CD8-positive, alpha-beta memory T cell (primary cell): Measurements from ENCODE around the gene ZCCHC3. TPM values are rescaled to one million over a fixed set of nuclear protein-coding genes. Genes with fewer than 3 reads are reported as not detected.

ENCODE experiments used
- CTCF ChIA-PET: fragments of 350-600 bp; sonication (Branson Sonifier 250); formaldehyde crosslinking; loops from one replicate; lab custom pipeline; 2021; ENCODE audit warnings: antibody characterized with exemption; lab: Charles Lee
- POLR2A ChIA-PET: fragments of 350-600 bp; sonication (Branson Sonifier 250); formaldehyde crosslinking; loops from one replicate; lab custom pipeline; 2021; ENCODE audit warnings: antibody characterized with exemption; lab: Charles Lee
- DNase-seq, 5 donors: peaks; one replicate each; pipeline versions ENCODE4 v3.0.0 to v3.0.0-alpha.2; 2020 to 2022; ENCODE audit warnings: mixed read lengths in 1 of 5
- H3K27ac ChIP-seq: one replicate; pipeline ENCODE4 v1.7.0; 2013; ENCODE audit warnings: low read depth, mild to moderate bottlenecking, low read length, moderate library complexity
- H3K27me3 ChIP-seq: 2 replicates; pipeline ENCODE4 v1.7.0; 2013; ENCODE audit warnings: low read length, mild to moderate bottlenecking; ENCODE audit not compliant: insufficient read depth, poor library complexity, severe bottlenecking
- H3K36me3 ChIP-seq: 2 replicates; pipeline ENCODE4 v1.7.0; 2013; ENCODE audit warnings: mild to moderate bottlenecking, low read length, moderate library complexity; ENCODE audit not compliant: insufficient read depth
- H3K4me1 ChIP-seq: 2 replicates; pipeline ENCODE4 v1.7.0; 2013; ENCODE audit warnings: mild to moderate bottlenecking, low read length, moderate library complexity; ENCODE audit not compliant: insufficient read depth
- H3K4me3 ChIP-seq: 2 replicates; pipeline ENCODE4 v1.7.0; 2013; ENCODE audit warnings: mild to moderate bottlenecking, low read length
- H3K9me3 ChIP-seq: 2 replicates; pipeline ENCODE4 v1.7.0; 2013; ENCODE audit warnings: mild to moderate bottlenecking, low read length
- H3K27ac Mint-ChIP-seq, 8 donors: one replicate each; pipeline ENCODE4 v1.8.0; 2020 to 2021; ENCODE audit warnings: mixed read lengths in 8 of 8, mild to moderate bottlenecking in 6 of 8, inconsistent platforms in 3 of 8, moderate library complexity in 3 of 8
- H3K27me3 Mint-ChIP-seq, 2 donors: one replicate each; pipeline ENCODE4 v1.8.0; 2020 to 2021; ENCODE audit warnings: mixed read lengths in 2 of 2, mild to moderate bottlenecking in 1 of 2, moderate library complexity in 1 of 2
- H3K36me3 Mint-ChIP-seq, 3 donors: one replicate each; pipeline ENCODE4 v1.8.0; 2020 to 2021; ENCODE audit warnings: mixed read lengths in 3 of 3, inconsistent platforms in 1 of 3, mild to moderate bottlenecking in 1 of 3
- H3K4me1 Mint-ChIP-seq, 3 donors: one replicate each; pipeline ENCODE4 v1.8.0; 2020 to 2021; ENCODE audit warnings: mixed read lengths in 3 of 3, inconsistent platforms in 1 of 3, mild to moderate bottlenecking in 1 of 3
- H3K4me3 Mint-ChIP-seq, 7 donors: one replicate each; pipeline ENCODE4 v1.8.0; 2020 to 2021; ENCODE audit warnings: mixed read lengths in 7 of 7, mild to moderate bottlenecking in 6 of 7, moderate library complexity in 4 of 7, inconsistent platforms in 2 of 7
- H3K9me3 Mint-ChIP-seq, 5 donors: one replicate each; pipeline ENCODE4 v1.8.0; 2020 to 2022; ENCODE audit warnings: mixed read lengths in 5 of 5, mild to moderate bottlenecking in 3 of 5, moderate library complexity in 2 of 5, inconsistent platforms in 1 of 5
- polyA plus RNA-seq: library from polyadenylated mRNA; unstranded; fragments of 300-500 nt; fragmentation: Illumina TruSeq; gene quantifications from one replicate; pipeline ENCODE4 v1.2.3, GENCODE V29; 2021
- total RNA-seq, 2 experiments: library from RNA; stranded (reverse); gene quantifications; one replicate each; pipeline ENCODE4 v1.2.3, GENCODE V29; 2021

ZCCHC3 gene
- total and polyA plus RNA-seq, 3 experiments from 2014 or later: 14.1 to 25.4 (median 25.3) TPM

- Mint-ChIP-seq H3K9me3 (no peaks in the 10 kb centered on the region), H3K4me3 (peak overlapping the region in 2 of 7 donors; percentile 14 to 19), H3K36me3 (peaks cover under 1 to 3% (median 3%) of the 10 kb centered on the region in 3 donors), H3K4me1 (peaks cover 6 to 9% (median 8%) of the 10 kb centered on the region in 3 donors), H3K27ac (no peak overlapping the region), H3K27me3 (peaks cover 0 to 3% of the 10 kb centered on the region in 2 donors)
- CTCF ChIA-PET: interaction anchor here (1.9 kb wide), 1 partner anchor 12 kb away, joined by 6 read pairs; no protein-coding TSS in a partner anchor
- Histone ChIP-seq H3K36me3 (no peaks in the 10 kb centered on the region), H3K9me3 (no peaks in the 10 kb centered on the region), H3K27me3 (no peaks in the 10 kb centered on the region), H3K27ac (no peak overlapping the region), H3K4me3 (no peak overlapping the region), H3K4me1 (peaks cover under 1% of the 10 kb centered on the region)
- no peak for DNase-seq
- POLR2A ChIA-PET: no interaction called here
Observed at GRCh38 chr20:343107-343506, 45.7 kb downstream of the ZCCHC3 start.

DNA sequence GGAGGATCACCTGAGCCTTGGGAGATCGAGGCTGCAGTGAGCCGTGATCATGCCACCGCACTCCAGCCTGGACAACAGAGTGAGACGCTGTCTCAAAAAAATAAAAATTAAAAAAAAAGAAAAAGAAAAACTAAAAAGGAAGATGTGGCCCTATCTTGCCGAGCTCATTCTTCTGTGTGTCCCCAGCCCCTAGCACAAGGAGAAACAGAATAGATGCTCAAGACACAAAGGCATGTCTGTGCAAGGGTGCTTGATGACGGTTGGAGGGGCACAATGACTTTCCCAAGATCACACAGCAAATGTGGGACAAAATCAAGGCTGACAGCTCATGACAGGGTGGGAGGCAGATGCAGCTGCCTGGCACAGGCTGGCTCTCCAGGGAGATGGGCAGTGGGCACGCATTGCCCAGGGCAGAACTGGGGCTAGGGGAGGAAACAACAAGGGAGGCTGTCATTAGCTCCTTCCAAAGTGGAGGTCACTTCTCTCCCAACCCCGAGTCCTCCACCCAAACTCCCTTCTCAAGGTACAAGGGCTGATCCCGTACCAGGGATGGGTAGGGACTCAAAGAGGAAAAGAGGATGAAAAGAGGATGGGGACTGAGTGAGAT lies 48.8 kb downstream of the ZCCHC3 start:
- Histone ChIP-seq H3K9me3 (no peaks in the 10 kb centered on the region), H3K27me3 (no peaks in the 10 kb centered on the region), H3K36me3 (no peaks in the 10 kb centered on the region), H3K4me1 (peaks cover 6% of the 10 kb centered on the region), H3K27ac (no peak overlapping the region), H3K4me3 (no peak overlapping the region)
- POLR2A ChIA-PET: no interaction called here
- no peak for DNase-seq
- peaks cover 11 to 14% (median 13%) of the 10 kb centered on the region in 3 donors for H3K4me1 Mint-ChIP-seq
- H3K27ac Mint-ChIP-seq: peak overlapping the region in 6 of 8 donors; percentile 37 to 92 (median 68)
- no peaks in the 10 kb centered on the region for H3K9me3 Mint-ChIP-seq
- peak overlapping the region; percentile 73 to 90 (median 82) for H3K4me3 Mint-ChIP-seq
- CTCF ChIA-PET: interaction anchor here (0.7 to 2.1 kb wide), 4 partner anchors 9 to 132 kb away, joined by 4 to 11 read pairs (median 6); no protein-coding TSS in a partner anchor
- H3K36me3 Mint-ChIP-seq: peaks cover 1 to 3% (median 3%) of the 10 kb centered on the region in 3 donors
- peaks cover 0 to 6% of the 10 kb centered on the region in 2 donors for H3K27me3 Mint-ChIP-seq

DNA sequence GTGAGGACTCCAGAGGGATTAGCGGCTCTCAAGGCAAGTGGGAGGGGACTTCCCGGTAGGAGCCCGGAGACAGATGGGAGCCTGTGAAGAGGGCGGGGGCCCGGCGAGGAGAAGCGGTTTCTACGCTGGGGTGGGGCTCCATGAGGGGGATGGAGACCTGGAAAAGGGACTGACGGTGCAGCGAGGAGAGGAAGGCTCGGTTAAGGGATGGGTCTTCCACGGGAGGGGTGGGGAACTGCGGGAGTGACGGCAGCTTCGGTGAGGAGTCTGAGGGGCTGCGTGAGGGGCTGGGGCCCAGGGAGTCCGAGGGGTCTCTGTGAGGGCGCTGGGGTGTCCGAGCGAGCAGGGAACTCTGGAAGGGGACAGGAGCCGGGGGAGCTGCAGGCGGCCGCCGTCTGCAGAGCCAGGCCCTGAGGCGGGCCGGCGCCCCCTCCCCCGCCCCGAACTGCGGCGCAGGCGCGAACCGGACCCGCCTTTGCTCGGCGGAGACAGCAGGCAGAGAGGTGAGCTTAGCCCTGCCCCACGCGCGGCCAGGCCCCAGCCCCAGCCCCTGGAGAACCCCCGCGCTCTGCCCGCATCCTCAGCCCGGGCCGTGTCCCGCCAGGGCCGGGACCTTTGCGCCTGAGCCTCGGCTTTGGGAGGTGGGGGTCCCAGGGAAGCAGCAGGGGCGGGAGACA lies 49.4 kb downstream of the ZCCHC3 start, which contains the start of gene NRSN2:
NRSN2 (plus strand) TSS at position 472 of the 677 bp plus-strand sequence. CDS start 2,533 bp downstream, outside the sequence.
- Mint-ChIP-seq H3K4me3 (peak within 1 kb of the TSS; percentile 81 to 96 (median 89)), H3K27ac (peak within 1 kb of the TSS in 7 of 8 donors; percentile 15 to 92 (median 72)), H3K27me3 (peaks cover 0 to 6% of the 10 kb centered on the region in 2 donors), H3K9me3 (no peaks in the 10 kb centered on the region), H3K4me1 (peaks cover 11 to 14% (median 13%) of the 10 kb centered on the region in 3 donors), H3K36me3 (peaks cover 1 to 3% (median 3%) of the 10 kb centered on the region in 3 donors)
- peak within 1 kb of the TSS; percentile 54 for H3K27ac ChIP-seq
- DNase-seq: peak in 1 of 5 donors; percentile 47
- no peaks in the 10 kb centered on the region for H3K36me3 ChIP-seq
- ChIA-PET POLR2A (no interaction called here), CTCF (interaction anchor here (1.3 to 2.1 kb wide), 2 partner anchors 16 to 22 kb away, joined by 5 to 11 read pairs; no protein-coding TSS in a partner anchor)
- H3K9me3 ChIP-seq: no peaks in the 10 kb centered on the region
- peak within 1 kb of the TSS; percentile 73 for H3K4me3 ChIP-seq
- H3K27me3 ChIP-seq: no peaks in the 10 kb centered on the region
- peaks cover 6% of the 10 kb centered on the region for H3K4me1 ChIP-seq

DNA sequence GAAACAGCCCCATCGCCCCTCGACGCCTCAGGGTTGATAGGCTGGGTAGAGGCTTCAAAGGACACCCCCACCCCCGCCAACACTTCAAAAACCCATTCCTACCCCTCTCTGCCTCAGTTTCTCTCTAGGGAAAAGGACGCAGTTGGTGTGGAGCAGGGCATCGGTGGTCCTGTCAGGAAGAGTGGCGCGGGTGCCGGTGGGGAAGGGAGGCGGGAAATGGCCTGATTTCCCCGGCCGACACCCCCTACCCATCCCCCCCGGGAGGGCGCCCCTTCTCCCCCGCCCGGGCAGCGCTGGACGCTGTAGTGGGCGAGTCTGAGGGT lies 49.9 kb downstream of the ZCCHC3 start:
- peaks cover 11 to 14% (median 13%) of the 10 kb centered on the region in 3 donors for H3K4me1 Mint-ChIP-seq
- POLR2A ChIA-PET: no interaction called here
- peak overlapping the region; percentile 73 for H3K4me3 ChIP-seq
- H3K27me3 Mint-ChIP-seq: peaks cover 0 to 6% of the 10 kb centered on the region in 2 donors
- H3K9me3 Mint-ChIP-seq: no peaks in the 10 kb centered on the region
- H3K4me1 ChIP-seq: peaks cover 6% of the 10 kb centered on the region
- no peaks in the 10 kb centered on the region for H3K27me3 ChIP-seq
- H3K27ac Mint-ChIP-seq: no peak overlapping the region
- H3K36me3 ChIP-seq: no peaks in the 10 kb centered on the region
- DNase-seq: no peak
- peaks cover under 1 to 3% (median 1%) of the 10 kb centered on the region in 3 donors for H3K36me3 Mint-ChIP-seq
- peak overlapping the region; percentile 81 to 96 (median 89) for H3K4me3 Mint-ChIP-seq
- H3K9me3 ChIP-seq: no peaks in the 10 kb centered on the region
- CTCF ChIA-PET: no interaction called here
- H3K27ac ChIP-seq: peak overlapping the region; percentile 54

GRCh38 chr20:347640-348484 lies 50.5 kb downstream of the ZCCHC3 start:
- peak overlapping the region; percentile 73 for H3K4me3 ChIP-seq
- H3K27ac ChIP-seq: peak overlapping the region; percentile 54
- CTCF ChIA-PET: no interaction called here

DNA sequence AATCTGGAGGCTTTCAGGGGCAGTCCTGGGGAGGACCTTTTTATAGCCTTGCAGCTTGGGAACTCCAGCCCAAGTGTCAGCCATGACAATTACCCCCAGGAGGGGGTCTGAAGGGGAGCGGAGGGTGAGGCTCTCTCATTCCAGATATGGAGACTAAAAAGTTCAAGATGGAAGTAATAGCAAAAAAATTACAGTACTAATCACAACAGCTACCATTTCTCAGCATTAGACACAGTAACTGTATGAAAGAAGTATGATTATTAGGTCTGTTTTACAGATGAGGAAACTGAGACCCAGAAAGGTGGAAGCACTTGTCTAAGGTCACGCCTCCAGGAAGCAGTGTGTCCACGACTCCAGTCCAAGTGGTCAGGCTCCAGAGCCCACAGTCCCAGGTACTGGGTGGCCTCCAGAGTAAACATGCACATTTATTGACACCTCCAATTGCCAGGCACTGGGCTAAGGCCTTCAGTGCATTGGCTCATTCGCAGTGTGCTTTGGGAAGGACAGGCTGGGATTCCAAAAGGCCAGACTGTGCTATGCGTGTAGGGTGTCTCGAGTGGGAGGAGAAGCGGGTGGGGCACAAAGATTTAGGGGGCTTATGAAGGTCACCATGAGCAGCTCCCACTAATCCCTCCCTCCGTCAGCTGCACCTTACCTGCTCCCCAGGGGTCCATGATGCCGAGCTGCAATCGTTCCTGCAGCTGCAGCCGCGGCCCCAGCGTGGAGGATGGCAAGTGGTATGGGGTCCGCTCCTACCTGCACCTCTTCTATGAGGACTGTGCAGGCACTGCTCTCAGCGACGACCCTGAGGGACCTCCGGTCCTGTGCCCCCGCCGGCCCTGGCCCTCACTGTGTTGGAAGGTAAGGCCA lies 51.8 kb downstream of the ZCCHC3 start:
- ChIA-PET CTCF (no interaction called here), POLR2A (no interaction called here)
- peaks cover 0 to 6% of the 10 kb centered on the region in 2 donors for H3K27me3 Mint-ChIP-seq
- peak overlapping the region; percentile 54 for H3K27ac ChIP-seq
- DNase-seq: peak in 1 of 5 donors; percentile 44
- peaks cover 11 to 14% (median 13%) of the 10 kb centered on the region in 3 donors for H3K4me1 Mint-ChIP-seq
- no peaks in the 10 kb centered on the region for H3K36me3 ChIP-seq
- peak overlapping the region in 3 of 7 donors; percentile 19 to 87 (median 87) for H3K4me3 Mint-ChIP-seq
- H3K4me1 ChIP-seq: peaks cover 6% of the 10 kb centered on the region
- H3K27me3 ChIP-seq: no peaks in the 10 kb centered on the region
- peaks cover 0 to 1% (median 0%) of the 10 kb centered on the region in 3 donors for H3K36me3 Mint-ChIP-seq
- no peak overlapping the region for H3K4me3 ChIP-seq
- peak overlapping the region in 2 of 8 donors; percentile 29 to 96 for H3K27ac Mint-ChIP-seq
- no peaks in the 10 kb centered on the region for H3K9me3 Mint-ChIP-seq
- no peaks in the 10 kb centered on the region for H3K9me3 ChIP-seq

More at GRCh38 chr20:347640-348484, 50.5 kb downstream of the ZCCHC3 start:
- Mint-ChIP-seq H3K27ac (peak overlapping the region; percentile 15 to 96 (median 66)), H3K27me3 (peaks cover 0 to 7% of the 10 kb centered on the region in 2 donors), H3K36me3 (peaks cover 0 to 3% (median 1%) of the 10 kb centered on the region in 3 donors), H3K4me1 (peaks cover 11 to 14% (median 13%) of the 10 kb centered on the region in 3 donors), H3K4me3 (peak overlapping the region; percentile 81 to 96 (median 89)), H3K9me3 (no peaks in the 10 kb centered on the region)
- H3K4me1 ChIP-seq: peaks cover 6% of the 10 kb centered on the region
- no peaks in the 10 kb centered on the region for H3K36me3 ChIP-seq
- H3K27me3 ChIP-seq: no peaks in the 10 kb centered on the region
- no peaks in the 10 kb centered on the region for H3K9me3 ChIP-seq
- DNase-seq: peak; percentile 36 to 74 (median 51)
- POLR2A ChIA-PET: no interaction called here
